GM19193 (cell line): ENCODE measurements around the gene GINM1.

Experiments
- POLR2A ChIP-seq: IDR thresholded peaks from 4 replicates; pipeline ENCODE4 v1.6.1; 2011; ENCODE audit not compliant: insufficient read depth, insufficient read length; ENCODE audit errors: extremely low read depth

The GINM1 gene

GRCh38 chr6:149565527-149566409, at the start of gene GINM1:
Gene GINM1 (plus strand): TSS chr6:149566375. CDS start chr6:149566415, 40 bp downstream.
- TF ChIP-seq POLR2A, result no peak

GRCh38 chr6:149529650-149530049, 36.5 kb upstream of the GINM1 start:
- no peak for TF ChIP-seq POLR2A

GRCh38 chr6:149534742-149535141, 31.4 kb upstream of the GINM1 start:
- TF ChIP-seq POLR2A, result no peak

GRCh38 chr6:149541139-149541538, 25.0 kb upstream of the GINM1 start:
- TF ChIP-seq POLR2A, result no peak

GRCh38 chr6:149544646-149545257, 21.4 kb upstream of the GINM1 start:
- no peak for TF ChIP-seq POLR2A

- TF ChIP-seq POLR2A, result no peak
These were observed 20.9 kb upstream of the GINM1 start for GRCh38 chr6:149545258-149545753.

GRCh38 chr6:149545754-149546471, 20.3 kb upstream of the GINM1 start, which contains the start of gene PPIL4:
Gene PPIL4 (minus strand): TSS chr6:149546043. CDS start chr6:149546005, 38 bp downstream.
- TF ChIP-seq POLR2A, result peak; percentile 84

GRCh38 chr6:149551920-149552319, 14.3 kb upstream of the GINM1 start:
- TF ChIP-seq POLR2A, result no peak

- TF ChIP-seq POLR2A, result no peak
These were observed 8.1 kb upstream of the GINM1 start for GRCh38 chr6:149558029-149558428.

- TF ChIP-seq POLR2A, result no peak
These were observed 6.8 kb upstream of the GINM1 start for GRCh38 chr6:149559389-149559788.

- TF ChIP-seq POLR2A, result no peak
These were observed 5.4 kb upstream of the GINM1 start for GRCh38 chr6:149560736-149561135.

GRCh38 chr6:149563203-149563927, 2.8 kb upstream of the GINM1 start:
- no peak for TF ChIP-seq POLR2A

GRCh38 chr6:149563928-149564325, 2.2 kb upstream of the GINM1 start:
- TF ChIP-seq POLR2A, result no peak

GRCh38 chr6:149566410-149567193, 427 bp downstream of the GINM1 start:
- peak; percentile 63 for TF ChIP-seq POLR2A
